GM12878 (cell line): ENCODE results near the gene KRTAP10-1. TPM values are rescaled to one million over a fixed set of nuclear protein-coding genes. Genes with fewer than 3 reads are reported as not detected.

Source experiments
- ATAC-seq: fragments of 200-7000 bp; cut with Tn5 transposase; 3 replicates; pipeline ENCODE4 v1.9.1; 2020; ENCODE audit warnings: mild to moderate bottlenecking, moderate library complexity
- BruUV-seq: library from RNA; stranded (reverse); fragments of 400-500 nt; replicated peaks from 2 replicates; lab custom pipeline; 2021; lab: Mats Ljungman, UMichigan
- CTCF ChIA-PET: fragments of 300-600 bp; sonication (Branson Sonifier 250); formaldehyde crosslinking; extraction: SDS; loops from one replicate; lab custom pipeline; 2021; ENCODE audit warnings: inconsistent platforms; lab: Yijun Ruan, JAX
- POLR2A ChIA-PET: fragments of 350-600 bp; formaldehyde crosslinking; extraction: SDS; loops from one replicate; lab custom pipeline; 2021; ENCODE audit warnings: inconsistent platforms; lab: Charles Lee
- RAD21 ChIA-PET: fragments of 300-600 bp; sonication (Branson Sonifier 250); formaldehyde crosslinking; loops from one replicate; lab custom pipeline; 2023; ENCODE audit warnings: antibody characterized with exemption; ENCODE audit not compliant: unreplicated experiment; lab: Charles Lee
- SMC1A ChIA-PET: fragments of 300-600 bp; sonication (Branson Sonifier 250); formaldehyde crosslinking; loops from one replicate; lab custom pipeline; 2023; ENCODE audit not compliant: unreplicated experiment, uncharacterized antibody; lab: Charles Lee
- DNase-seq: peaks from one replicate; pipeline ENCODE4 v3.0.0-alpha.2; 2011; ENCODE audit warnings: low read depth, low spot score
- FAIRE-seq: peaks from 3 replicates; lab custom pipeline; 2011; peaks lifted over from hg19 to GRCh38; lab: Jason Lieb, UNC
- H2AFZ ChIP-seq: 2 replicates; pipeline ENCODE4 v1.6.0; 2011; ENCODE audit warnings: low read depth, low read length, control low read depth; ENCODE audit not compliant: control insufficient read depth
- H3K27ac ChIP-seq: 2 replicates; pipeline ENCODE4 v1.5.1; 2011; ENCODE audit warnings: control low read depth; ENCODE audit not compliant: control insufficient read depth, insufficient read depth
- H3K27me3 ChIP-seq, 2 experiments: replicated peaks in 1 of 2; 2 replicates each; pipeline versions ENCODE4 v1.6.0 to v1.6.1; 2011; ENCODE audit warnings: low read length in 1 of 2; ENCODE audit not compliant: control insufficient read depth in 2 of 2, insufficient read depth in 2 of 2
- H3K36me3 ChIP-seq, 2 experiments: 2 replicates each; pipeline ENCODE4 v1.5.1; 2011; ENCODE audit warnings: low read length in 1 of 2; ENCODE audit not compliant: control insufficient read depth in 2 of 2, insufficient read depth in 2 of 2
- H3K4me1 ChIP-seq: 2 replicates; pipeline ENCODE4 v1.6.1; 2011; ENCODE audit warnings: mild to moderate bottlenecking, low read length, moderate library complexity, mixed read lengths; ENCODE audit not compliant: control insufficient read depth, insufficient read depth
- H3K4me2 ChIP-seq: 2 replicates; pipeline ENCODE4 v1.6.0; 2011; ENCODE audit warnings: control low read depth; ENCODE audit not compliant: control insufficient read depth, insufficient read depth
- H3K4me3 ChIP-seq: fragments of 200-600 bp; sonication (generic); 2 replicates; pipeline ENCODE4 v1.5.1; 2016
- H3K79me2 ChIP-seq: 2 replicates; pipeline ENCODE4 v1.6.0; 2011; ENCODE audit warnings: low read length; ENCODE audit not compliant: control insufficient read depth, insufficient read depth
- H3K9ac ChIP-seq: 2 replicates; pipeline ENCODE4 v1.8.0; 2011; ENCODE audit warnings: low read length, control low read depth, mixed read lengths; ENCODE audit not compliant: control insufficient read depth, insufficient read depth
- H3K9me3 ChIP-seq: replicated peaks from 3 replicates; pipeline ENCODE4 v1.5.1; 2011; ENCODE audit warnings: mild to moderate bottlenecking, low read length; ENCODE audit not compliant: control insufficient read depth, insufficient read depth
- H4K20me1 ChIP-seq: 2 replicates; pipeline ENCODE4 v1.6.0; 2011; ENCODE audit not compliant: control insufficient read depth, insufficient read depth
- CBFB ChIP-seq: IDR thresholded peaks from 2 replicates; pipeline ENCODE4 v1.6.1; 2016; ENCODE audit warnings: antibody characterized with exemption, low read depth
- EED ChIP-seq: sonication (generic); IDR thresholded peaks from 2 replicates; pipeline ENCODE4 v1.6.1; 2016; ENCODE audit warnings: antibody characterized with exemption, low read depth
- EGR1 ChIP-seq, 2 experiments: IDR thresholded peaks; 1 replicate in 1 of 2; 2 replicates in 1 of 2; pipeline ENCODE4 v1.6.1; 2011 to 2012; ENCODE audit warnings: low read depth in 2 of 2, low read length in 2 of 2, borderline replicate concordance in 1 of 2, mild to moderate bottlenecking in 1 of 2, moderate library complexity in 1 of 2
- LARP7 ChIP-seq: fragments of 450-650 bp; IDR thresholded peaks from 2 replicates; pipeline ENCODE4 v1.6.1; 2017; ENCODE audit warnings: mild to moderate bottlenecking
- PAX5 ChIP-seq: IDR thresholded peaks from 2 replicates; pipeline ENCODE4 v1.6.1; 2011; ENCODE audit warnings: low read depth, low read length, borderline replicate concordance
- PAX8 ChIP-seq: fragments of 450-650 bp; IDR thresholded peaks from 2 replicates; pipeline ENCODE4 v1.6.1; 2017; ENCODE audit warnings: mild to moderate bottlenecking, moderate library complexity
- POLR2AphosphoS2 ChIP-seq: IDR thresholded peaks from 2 replicates; pipeline ENCODE4 v1.6.1; 2011; ENCODE audit warnings: low read depth, mild to moderate bottlenecking, low read length, improper control_type of control experiment, moderate library complexity
- RBBP5 ChIP-seq: fragments of 200-600 bp; sonication (generic); conservative IDR thresholded peaks from 2 replicates; pipeline ENCODE4 v1.6.1; 2016
- RELA ChIP-seq: fragments of 450-650 bp; IDR thresholded peaks from 2 replicates; pipeline ENCODE4 v1.8.0; 2014; ENCODE audit warnings: borderline replicate concordance; ENCODE audit not compliant: partially characterized antibody
- RUNX3 ChIP-seq: IDR thresholded peaks from 2 replicates; pipeline ENCODE4 v1.6.1; 2012; ENCODE audit warnings: low read length, inconsistent platforms
- SREBF2 ChIP-seq: IDR thresholded peaks from 2 replicates; pipeline ENCODE4 v1.6.1; 2012; ENCODE audit warnings: mild to moderate bottlenecking, low read length
- WRNIP1 ChIP-seq: IDR thresholded peaks from 2 replicates; pipeline ENCODE4 v1.6.1; 2011; ENCODE audit warnings: low read depth, low read length, improper control_type of control experiment, borderline replicate concordance
- ZNF207 ChIP-seq: fragments of 450-650 bp; IDR thresholded peaks from 2 replicates; pipeline ENCODE4 v1.6.1; 2014; ENCODE audit warnings: antibody characterized with exemption, mild to moderate bottlenecking, borderline replicate concordance
- WGBS: methylation state at CpG from one replicate; pipeline ENCODE4 v1.1.6; 2016; ENCODE audit warnings: low lambda C conversion rate; ENCODE audit not compliant: insufficient replicate concordance, insufficient coverage; ENCODE audit errors: missing lambda C conversion rate; 5-methylcytosine and 5-hydroxymethylcytosine counted together
- in situ Hi-C: fragments of 300-500 bp; cut with MboI; formaldehyde crosslinking; loops from 9 replicates; pipeline ENCODE4 v1.14.3; 2018; ENCODE audit warnings: mixed read lengths
- intact Hi-C: fragments of 100-400 bp; cut with micrococcal nuclease; formaldehyde crosslinking; loops from one replicate; pipeline ENCODE4 v1.14.2; 2022; ENCODE audit not compliant: unreplicated experiment
- polyA plus RNA-seq, 11 experiments: library from polyadenylated mRNA; depleted of rRNA in 4 of 11; unstranded in 6 of 11; stranded (reverse) in 5 of 11; fragments of >200 nt; fragmentation: Nextera tagmentation in 4 of 11; fragmentation: Illumina TruSeq in 1 of 11; extraction: Ambion mirVana in 4 of 11; extraction: Trizol in 1 of 11; gene quantifications; 1 replicate in 1 of 11; 2 replicates in 10 of 11; pipeline versions ENCODE4 v1.2.1 to v1.2.3, GENCODE V29; 2011 to 2016; ENCODE audit warnings: inconsistent platforms in 2 of 11, missing spikeins in 2 of 11, low read depth in 1 of 11
- total RNA-seq, 4 experiments: library from RNA; depleted of rRNA in 3 of 4; stranded (reverse); fragments of >200 nt in 3 of 4; fragmentation: Illumina TruSeq in 1 of 4; extraction: Trizol in 1 of 4; gene quantifications; 2 replicates each; pipeline versions ENCODE4 v1.2.1 to v1.2.3, GENCODE V29; 2013 to 2021
- TF ChIP-seq, protein P1 (sequence below): IDR thresholded peaks from 2 replicates; pipeline ENCODE4 v1.6.1; 2011; ENCODE audit warnings: low read depth, low read length, improper control_type of control experiment, borderline replicate concordance
- TF ChIP-seq, protein P2 (sequence below): fragments of 450-650 bp; conservative IDR thresholded peaks from 2 replicates; pipeline ENCODE4 v1.6.1; 2017; ENCODE audit warnings: mild to moderate bottlenecking, moderate library complexity
- TF ChIP-seq, protein P3 (sequence below): IDR thresholded peaks from 2 replicates; pipeline ENCODE4 v1.6.1; 2011; ENCODE audit warnings: low read depth, mild to moderate bottlenecking, low read length, moderate library complexity, borderline replicate concordance; ENCODE audit errors: extremely low read depth

Gene KRTAP10-1
- total and polyA plus RNA-seq, 10 of the 15 experiments (the other 5 are each of a cell fraction or from before 2014, with no cell fraction given): not detected

DNA sequence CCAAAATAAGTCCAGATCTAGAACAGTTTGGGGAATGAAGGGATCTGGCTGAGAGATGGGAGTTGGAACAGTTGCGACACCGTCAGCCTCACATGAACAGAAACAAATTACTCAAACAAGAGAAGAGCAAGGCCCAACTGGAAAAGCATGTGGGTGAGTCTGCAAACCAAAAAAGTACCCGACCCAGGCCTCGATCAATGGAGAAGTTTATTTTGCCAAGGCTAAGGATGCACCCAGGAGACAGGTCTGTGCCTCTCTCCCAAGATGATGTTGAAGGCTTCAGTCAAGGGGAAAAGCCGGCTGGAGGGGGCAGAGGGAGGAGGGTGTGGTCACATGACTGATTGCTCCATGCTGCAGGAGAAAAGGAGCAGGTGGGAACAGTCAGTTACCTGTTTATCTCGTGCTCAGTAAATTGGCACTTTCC is 42.3 kb downstream of the KRTAP10-1 start (continued):
- TF ChIP-seq, protein P1, sequence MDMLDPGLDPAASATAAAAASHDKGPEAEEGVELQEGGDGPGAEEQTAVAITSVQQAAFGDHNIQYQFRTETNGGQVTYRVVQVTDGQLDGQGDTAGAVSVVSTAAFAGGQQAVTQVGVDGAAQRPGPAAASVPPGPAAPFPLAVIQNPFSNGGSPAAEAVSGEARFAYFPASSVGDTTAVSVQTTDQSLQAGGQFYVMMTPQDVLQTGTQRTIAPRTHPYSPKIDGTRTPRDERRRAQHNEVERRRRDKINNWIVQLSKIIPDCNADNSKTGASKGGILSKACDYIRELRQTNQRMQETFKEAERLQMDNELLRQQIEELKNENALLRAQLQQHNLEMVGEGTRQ: no peak
- no peak for TF ChIP-seq ZNF207
- no peak for TF ChIP-seq RUNX3
- no peak for TF ChIP-seq LARP7
- TF ChIP-seq CBFB: no peak
- TF ChIP-seq, protein P2, sequence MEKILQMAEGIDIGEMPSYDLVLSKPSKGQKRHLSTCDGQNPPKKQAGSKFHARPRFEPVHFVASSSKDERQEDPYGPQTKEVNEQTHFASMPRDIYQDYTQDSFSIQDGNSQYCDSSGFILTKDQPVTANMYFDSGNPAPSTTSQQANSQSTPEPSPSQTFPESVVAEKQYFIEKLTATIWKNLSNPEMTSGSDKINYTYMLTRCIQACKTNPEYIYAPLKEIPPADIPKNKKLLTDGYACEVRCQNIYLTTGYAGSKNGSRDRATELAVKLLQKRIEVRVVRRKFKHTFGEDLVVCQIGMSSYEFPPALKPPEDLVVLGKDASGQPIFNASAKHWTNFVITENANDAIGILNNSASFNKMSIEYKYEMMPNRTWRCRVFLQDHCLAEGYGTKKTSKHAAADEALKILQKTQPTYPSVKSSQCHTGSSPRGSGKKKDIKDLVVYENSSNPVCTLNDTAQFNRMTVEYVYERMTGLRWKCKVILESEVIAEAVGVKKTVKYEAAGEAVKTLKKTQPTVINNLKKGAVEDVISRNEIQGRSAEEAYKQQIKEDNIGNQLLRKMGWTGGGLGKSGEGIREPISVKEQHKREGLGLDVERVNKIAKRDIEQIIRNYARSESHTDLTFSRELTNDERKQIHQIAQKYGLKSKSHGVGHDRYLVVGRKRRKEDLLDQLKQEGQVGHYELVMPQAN: no peak
- no peak for TF ChIP-seq SREBF2
- TF ChIP-seq EGR1 (IDR thresholded peaks at IDR 0.05; ENCODE audit: borderline replicate concordance in 1 of 2, low read depth in 2 of 2, low read length in 2 of 2): no peak

DNA sequence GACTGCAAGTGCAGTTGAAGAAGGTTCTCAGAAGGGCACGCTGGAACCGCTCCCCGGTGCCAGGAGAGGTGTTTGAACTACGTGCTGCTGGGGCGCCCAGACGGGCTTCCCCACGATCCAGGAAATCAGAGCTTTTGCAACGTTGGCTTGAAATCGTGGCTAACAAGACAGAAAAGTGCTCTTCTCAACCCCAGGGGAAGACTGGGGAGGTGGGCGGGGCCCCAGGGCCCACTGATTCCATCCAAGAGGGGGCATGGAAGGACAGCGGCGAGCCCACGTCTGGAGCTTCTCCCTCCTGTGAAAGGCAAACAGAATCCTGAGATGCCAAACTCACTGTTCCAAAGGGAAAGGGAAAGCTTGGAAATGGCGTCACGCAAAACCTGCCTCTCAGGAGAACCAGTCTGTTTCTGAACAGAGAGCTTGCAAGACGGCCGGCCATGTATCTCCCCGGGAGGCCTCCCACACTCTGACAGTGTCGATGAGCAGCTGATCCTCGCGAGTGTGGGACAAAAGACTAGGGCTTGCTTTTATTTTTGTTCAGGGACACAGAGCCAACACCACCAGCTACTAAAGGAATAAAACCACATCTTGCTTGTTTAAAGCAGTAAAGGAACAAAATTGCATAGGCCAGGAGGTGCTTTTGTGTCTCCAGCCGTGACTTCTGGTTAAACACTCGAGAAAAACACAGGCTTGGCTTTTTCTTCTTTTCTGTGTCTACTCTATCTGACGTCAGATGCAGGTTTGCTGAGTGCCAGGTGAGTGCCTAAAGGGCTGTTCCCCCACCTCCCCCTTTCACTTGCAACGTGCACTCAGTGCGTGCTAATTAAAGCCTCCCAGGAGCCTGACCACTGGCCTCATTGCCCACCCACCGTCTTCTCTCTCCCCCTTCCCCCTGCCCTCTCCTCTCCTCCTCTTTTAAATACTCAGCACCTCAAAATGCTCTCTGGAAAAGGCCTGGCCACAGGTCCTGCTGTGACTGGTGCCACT is 43.1 kb downstream of the KRTAP10-1 start:
- no peaks in the 10 kb centered on the region for H4K20me1 ChIP-seq
- no peak overlapping the region for H3K27ac ChIP-seq
- peaks cover 20% of the 10 kb centered on the region; the same call in 2 of the 3 replicates for H3K9me3 ChIP-seq
- H3K27me3 ChIP-seq: no peaks in the 10 kb centered on the region; a peak in 1 of 4 replicates
- no peaks in the 10 kb centered on the region for H3K4me1 ChIP-seq
- CTCF ChIA-PET: no interaction called here
- POLR2A ChIA-PET: no interaction called here
- DNase-seq (no peak), FAIRE-seq (no peak), ATAC-seq (no peak)
- no peak overlapping the region for H3K9ac ChIP-seq
- BruUV-seq: no TSS peak
- H3K4me3 ChIP-seq: no peak overlapping the region
- no peak overlapping the region for H3K4me2 ChIP-seq
- no peaks in the 10 kb centered on the region for H3K36me3 ChIP-seq
- RAD21 ChIA-PET: no interaction called here
- in situ Hi-C loops: no loop called here
- SMC1A ChIA-PET: no interaction called here
- intact Hi-C loops: no loop called here
- no peaks in the 10 kb centered on the region for H3K79me2 ChIP-seq
- WGBS: 53% methylated on average over 25 of the region's 27 CpGs
- no peak overlapping the region for H2AFZ ChIP-seq
- TF ChIP-seq EED (no peak), POLR2AphosphoS2 (no peak), WRNIP1 (no peak), PAX8 (no peak), PAX5 (no peak), RELA (no peak), RBBP5 (no peak)
- TF ChIP-seq, protein P3, sequence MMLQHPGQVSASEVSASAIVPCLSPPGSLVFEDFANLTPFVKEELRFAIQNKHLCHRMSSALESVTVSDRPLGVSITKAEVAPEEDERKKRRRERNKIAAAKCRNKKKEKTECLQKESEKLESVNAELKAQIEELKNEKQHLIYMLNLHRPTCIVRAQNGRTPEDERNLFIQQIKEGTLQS: no peak
